ENCODE data around the gene CIITA.

CIITA gene

DNA sequence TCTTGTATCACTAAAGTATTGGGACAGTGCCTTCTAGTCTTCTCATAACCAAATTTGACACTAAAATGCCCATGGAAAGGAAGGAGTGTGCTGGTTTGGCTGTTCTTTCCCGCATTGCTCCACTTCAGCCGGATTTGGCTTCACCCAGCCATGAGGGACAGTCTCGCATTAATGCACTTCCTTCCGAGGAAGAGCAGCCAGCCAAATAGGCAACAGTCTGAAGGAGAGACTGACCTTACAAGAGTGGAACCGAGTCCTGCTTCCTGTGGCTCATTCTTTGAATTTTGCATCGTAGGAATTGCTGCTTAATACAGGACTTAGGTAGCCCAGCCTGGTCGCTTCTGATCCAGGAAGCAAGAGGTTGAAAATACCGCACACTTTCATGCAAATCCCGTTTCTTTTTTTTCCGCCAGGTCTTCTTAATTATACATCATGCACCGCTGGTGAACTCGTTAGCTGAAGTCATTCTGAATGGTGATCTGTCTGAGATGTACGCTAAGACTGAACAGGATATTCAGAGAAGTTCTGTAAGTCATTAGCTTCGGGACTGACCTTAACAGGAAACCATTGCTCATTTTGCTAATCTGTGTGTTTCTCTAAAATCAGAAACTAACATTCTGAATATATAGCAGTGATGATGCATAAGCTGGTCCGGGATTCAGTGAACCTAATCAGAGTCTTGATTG, 105.6 kb downstream of the CIITA start:
- DNase-seq (ENCODE audit: low read depth): no peak

DNA sequence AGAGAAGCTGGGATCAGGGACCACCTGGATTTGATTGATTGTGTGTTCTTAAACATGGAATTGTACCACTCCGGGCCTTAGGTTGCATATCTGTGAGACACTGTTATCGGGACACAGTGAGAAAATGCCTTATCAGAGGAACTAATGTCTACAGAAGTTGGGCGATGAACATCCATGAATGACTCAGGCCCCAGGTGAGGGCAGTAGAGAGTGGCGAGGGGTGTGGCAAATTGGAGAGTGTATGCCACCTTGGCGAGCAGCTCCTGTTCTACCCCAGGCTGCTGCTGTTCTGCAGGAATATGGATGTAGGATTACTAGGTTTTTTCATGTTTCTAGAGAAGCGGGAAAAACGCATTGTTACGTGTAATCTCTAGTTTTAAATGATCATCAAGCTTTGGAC, 106.2 kb downstream of the CIITA start:
- DNase-seq (ENCODE audit: low read depth): no peak

DNA sequence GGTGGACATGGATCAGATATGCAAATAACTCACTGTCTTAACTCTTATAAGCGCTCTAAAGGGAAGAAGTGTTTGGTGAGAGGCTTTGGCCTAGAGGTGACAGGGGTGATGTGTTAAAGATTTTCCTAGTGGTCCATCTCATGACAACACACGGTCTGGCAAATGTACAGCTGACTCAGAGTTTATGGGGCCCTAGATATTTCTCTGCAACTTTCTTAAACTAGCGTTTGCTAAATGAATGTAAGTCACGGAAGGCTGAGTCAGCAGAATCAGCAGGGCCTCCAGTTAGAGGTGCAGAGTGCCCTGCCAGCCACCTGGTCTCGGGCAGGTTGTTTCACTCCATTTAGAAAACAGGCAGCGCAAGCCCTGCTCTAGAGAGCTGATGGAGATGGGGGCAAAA, 107.5 kb downstream of the CIITA start:
- no peak for DNase-seq (ENCODE audit: low read depth)

Data from GM04503 (cell line).